Lung (tissue), 12 donors: ENCODE data around the gene TBP. TPM values are rescaled to one million over a fixed set of nuclear protein-coding genes. Genes with fewer than 3 reads are reported as not detected.

Experiments used
- ATAC-seq: fragments of 200-7000 bp; cut with Tn5 transposase; one replicate; pipeline ENCODE4 v1.9.1; 2020; ENCODE audit warnings: moderate number of reproducible peaks; ENCODE audit not compliant: insufficient read depth, low FRiP score
- DNase-seq, 3 donors: peaks; one replicate each; pipeline ENCODE4 v3.0.0-alpha.2; 2013 to 2017
- H3K27ac ChIP-seq, 2 donors: one replicate each; pipeline ENCODE4 v1.5.1; 2013; ENCODE audit warnings: mild to moderate bottlenecking in 2 of 2, moderate library complexity in 2 of 2, control low read depth in 1 of 2, inconsistent platforms in 1 of 2, low read depth in 1 of 2, low read length in 1 of 2
- H3K27me3 ChIP-seq, 3 donors: one replicate each; pipeline ENCODE4 v1.5.1; 2013; ENCODE audit warnings: low read length in 2 of 3; ENCODE audit not compliant: control insufficient read depth in 3 of 3, insufficient read depth in 3 of 3
- H3K36me3 ChIP-seq, 4 donors: one replicate each; pipeline ENCODE4 v1.5.1; 2013; ENCODE audit warnings: low read length in 4 of 4, mild to moderate bottlenecking in 1 of 4, moderate library complexity in 1 of 4; ENCODE audit not compliant: control insufficient read depth in 4 of 4, insufficient read depth in 4 of 4
- H3K4me1 ChIP-seq, 5 donors: one replicate each; pipeline ENCODE4 v1.5.1; 2013; ENCODE audit warnings: low read length in 5 of 5, mild to moderate bottlenecking in 2 of 5, moderate library complexity in 1 of 5; ENCODE audit not compliant: control insufficient read depth in 5 of 5, insufficient read depth in 5 of 5
- H3K4me3 ChIP-seq: one replicate; pipeline ENCODE4 v1.5.1; 2013; ENCODE audit warnings: mild to moderate bottlenecking, control low read depth, moderate library complexity
- H3K9ac ChIP-seq, 2 donors: one replicate each; pipeline ENCODE4 v1.5.1; 2013; ENCODE audit warnings: low read length in 2 of 2, control low read depth in 1 of 2; ENCODE audit not compliant: insufficient read depth in 1 of 2
- H3K9me3 ChIP-seq, 4 donors: one replicate each; pipeline ENCODE4 v1.5.1; 2013; ENCODE audit warnings: low read length in 3 of 4, mild to moderate bottlenecking in 1 of 4, moderate library complexity in 1 of 4; ENCODE audit not compliant: control insufficient read depth in 4 of 4, insufficient read depth in 3 of 4
- CTCF ChIP-seq: IDR thresholded peaks from 2 replicates; pipeline ENCODE4 v1.5.1; 2012; ENCODE audit warnings: mild to moderate bottlenecking; ENCODE audit errors: control extremely low read depth, extremely low read depth
- WGBS, 2 donors: extraction: QIAGEN DNeasy Blood & Tissue Kit; methylation state at CpG; one replicate each; pipeline ENCODE4 v1.1.7; 2013; 5-methylcytosine and 5-hydroxymethylcytosine counted together
- polyA plus RNA-seq, 2 donors: library from polyadenylated mRNA; stranded (reverse); fragments of 200-250 nt; gene quantifications; one replicate each; pipeline ENCODE4 v1.2.1, GENCODE V29; 2013
- total RNA-seq, 2 donors: library from RNA; depleted of rRNA in 1 of 2; stranded (reverse); fragments of >200 nt in 1 of 2; gene quantifications; one replicate each; pipeline ENCODE4 v1.2.1, GENCODE V29; 2014 to 2021
- donor health status: control.
- donor health status: control.
- donor health status: Bipolar disorder and iron deficiency.
- donor health status: healthy.
- donor health status: DM: yes; HTN: yes; CAD: no.

The TBP gene
- total and polyA plus RNA-seq, 4 donors = 9.2 to 13.7 (median 11.3) TPM

- ATAC-seq (no peak), DNase-seq (no peak)
- TF ChIP-seq CTCF = no peak
- Histone ChIP-seq H3K9me3 (no peaks in the 10 kb centered on the region), H3K27me3 (no peaks in the 10 kb centered on the region), H3K4me1 (peaks cover 1 to 26% (median 13%) of the 10 kb centered on the region in 5 donors), H3K9ac (peak overlapping the region; percentile 76 to 94), H3K36me3 (peaks cover 1 to 17% (median 6%) of the 10 kb centered on the region in 4 donors), H3K4me3 (no peak overlapping the region), H3K27ac (no peak overlapping the region)
- 60 to 77% methylated on average over 3 of the region's 3 CpGs for WGBS, 2 donors
Measured at GRCh38 chr6:170555305-170555704, 1.1 kb downstream of the TBP start.

GRCh38 chr6:170561555-170561954 is 7.4 kb downstream of the TBP start:
- 79 to 90% methylated on average over 4 of the region's 4 CpGs for WGBS, 2 donors
- no peaks in the 10 kb centered on the region for H3K9me3 ChIP-seq
- H3K9ac ChIP-seq = no peak overlapping the region
- H3K27ac ChIP-seq = no peak overlapping the region
- no peaks in the 10 kb centered on the region for H3K27me3 ChIP-seq
- no peaks in the 10 kb centered on the region for H3K4me1 ChIP-seq
- no peak for TF ChIP-seq CTCF
- H3K4me3 ChIP-seq = no peak overlapping the region
- ATAC-seq (no peak), DNase-seq (peak; percentile 46 to 69 (median 58))
- peaks cover under 1 to 32% (median 19%) of the 10 kb centered on the region in 4 donors for H3K36me3 ChIP-seq

GRCh38 chr6:170564936-170565530 is 10.9 kb downstream of the TBP start:
- Histone ChIP-seq H3K9ac (no peak overlapping the region), H3K4me1 (peaks cover 0 to under 1% (median 0%) of the 10 kb centered on the region in 5 donors), H3K4me3 (no peak overlapping the region), H3K9me3 (no peaks in the 10 kb centered on the region), H3K27me3 (no peaks in the 10 kb centered on the region), H3K36me3 (peaks cover 11 to 35% (median 21%) of the 10 kb centered on the region in 4 donors), H3K27ac (no peak overlapping the region)
- DNase-seq (no peak), ATAC-seq (no peak)
- no peak for TF ChIP-seq CTCF
- 97 to 98% methylated on average over 8 of the region's 8 CpGs for WGBS, 2 donors
